Stimulated activated naive CD8-positive, alpha-beta T cell treated with anti-CD3 and anti-CD28 coated beads, Interleukin-15, Interleukin-2, amounts not matched to agents 100 U/mL and 50 U/mL, for 24 hours (primary cell): ENCODE data around the gene ADRA1B.
"Not testable (repeated sequence)": the region's sequence is repeated elsewhere in the genome, so short reads cannot be mapped to it uniquely, and the experiment has no call there.

Experiments used
- ATAC-seq: fragments of 150-1000 bp; cut with Tn5 transposase; one replicate; pipeline ENCODE4 v1.10.0; 2021
- DNase-seq: peaks from one replicate; pipeline ENCODE4 v3.0.0; 2021

Gene ADRA1B

DNA sequence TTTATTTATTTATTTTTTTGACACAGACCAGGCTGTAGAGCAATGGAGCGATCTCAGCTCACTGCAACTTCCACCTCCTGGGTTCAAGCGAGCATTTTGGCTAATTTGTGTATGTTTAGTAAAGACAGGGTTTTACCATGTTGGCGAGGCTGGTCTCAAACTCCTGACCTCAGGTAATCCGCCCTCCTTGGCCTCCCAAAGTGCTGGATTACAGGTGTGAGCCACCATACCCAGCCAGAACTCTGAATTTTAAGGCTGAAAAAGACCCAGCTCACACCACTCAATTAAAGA lies 49.5 kb downstream of the ADRA1B start:
- not testable (repeated sequence) for ATAC-seq

DNA sequence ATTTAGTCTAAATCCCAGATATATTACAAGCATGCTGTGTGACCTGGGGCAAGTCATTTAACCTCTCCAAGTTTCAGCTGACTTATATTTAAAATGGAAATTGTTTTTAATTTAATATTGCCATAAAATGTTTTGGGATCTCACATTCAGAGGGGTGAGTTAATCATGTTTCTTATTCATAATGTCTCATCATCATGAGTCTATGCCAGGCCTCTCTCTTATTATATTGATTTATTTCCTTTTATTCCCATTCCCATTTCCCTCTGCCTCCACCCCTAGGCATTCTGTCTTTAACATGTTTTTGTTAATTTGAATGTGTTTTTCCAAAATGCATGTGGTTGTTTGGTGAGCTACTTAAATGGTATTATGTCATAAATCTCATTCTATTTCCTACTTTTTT lies 53.7 kb downstream of the ADRA1B start:
- DNase-seq (no peak), ATAC-seq (no peak)

More for the DNA sequence above, 49.5 kb downstream of the ADRA1B start:
- DNase-seq: not testable (repeated sequence)

DNA sequence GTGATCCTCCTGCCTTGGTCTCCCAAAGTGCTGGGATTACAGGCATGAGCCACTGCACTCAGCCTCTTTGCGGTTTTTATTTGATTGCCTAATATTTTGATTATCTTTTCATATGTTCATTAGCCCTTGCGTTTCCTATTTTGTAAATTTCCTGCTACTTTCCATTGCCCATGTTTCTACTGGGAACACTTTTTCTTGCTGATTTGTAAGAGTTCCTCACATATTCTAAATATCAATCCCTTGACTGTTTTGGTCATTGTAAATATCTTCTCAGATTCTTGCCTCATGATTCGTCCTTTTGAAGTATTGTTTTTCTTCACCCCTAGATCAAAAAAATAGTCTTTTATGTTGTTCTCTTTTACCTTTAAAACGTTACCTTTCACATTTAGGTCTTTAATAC lies 54.8 kb downstream of the ADRA1B start:
- DNase-seq (no peak), ATAC-seq (no peak)

DNA sequence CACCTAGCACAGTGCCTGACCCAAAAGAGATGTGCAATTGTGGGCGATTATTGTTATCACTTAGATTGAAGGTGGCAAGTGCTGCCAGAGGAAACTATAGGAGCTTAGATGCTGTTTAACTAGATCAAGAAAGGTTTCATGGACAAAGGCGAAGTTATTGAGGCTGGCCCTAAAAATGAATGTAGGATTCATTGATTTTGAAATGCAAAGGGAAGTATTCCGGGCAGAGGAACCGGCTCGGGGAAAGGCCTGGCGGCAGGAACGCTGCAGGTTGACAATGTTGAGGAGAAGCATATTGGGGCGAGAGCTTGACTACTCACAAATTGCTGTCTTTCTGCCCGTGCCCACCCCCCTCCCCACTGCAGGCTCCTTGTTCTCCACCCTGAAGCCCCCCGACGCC lies 55.2 kb downstream of the ADRA1B start:
- no peak for DNase-seq
- ATAC-seq: no peak

DNA sequence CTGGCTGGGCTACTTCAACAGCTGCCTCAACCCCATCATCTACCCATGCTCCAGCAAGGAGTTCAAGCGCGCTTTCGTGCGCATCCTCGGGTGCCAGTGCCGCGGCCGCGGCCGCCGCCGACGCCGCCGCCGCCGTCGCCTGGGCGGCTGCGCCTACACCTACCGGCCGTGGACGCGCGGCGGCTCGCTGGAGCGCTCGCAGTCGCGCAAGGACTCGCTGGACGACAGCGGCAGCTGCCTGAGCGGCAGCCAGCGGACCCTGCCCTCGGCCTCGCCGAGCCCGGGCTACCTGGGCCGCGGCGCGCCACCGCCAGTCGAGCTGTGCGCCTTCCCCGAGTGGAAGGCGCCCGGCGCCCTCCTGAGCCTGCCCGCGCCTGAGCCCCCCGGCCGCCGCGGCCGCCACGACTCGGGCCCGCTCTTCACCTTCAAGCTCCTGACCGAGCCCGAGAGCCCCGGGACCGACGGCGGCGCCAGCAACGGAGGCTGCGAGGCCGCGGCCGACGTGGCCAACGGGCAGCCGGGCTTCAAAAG lies 55.7 kb downstream of the ADRA1B start:
- DNase-seq (peak; percentile 5), ATAC-seq (peak; percentile 19)

DNA sequence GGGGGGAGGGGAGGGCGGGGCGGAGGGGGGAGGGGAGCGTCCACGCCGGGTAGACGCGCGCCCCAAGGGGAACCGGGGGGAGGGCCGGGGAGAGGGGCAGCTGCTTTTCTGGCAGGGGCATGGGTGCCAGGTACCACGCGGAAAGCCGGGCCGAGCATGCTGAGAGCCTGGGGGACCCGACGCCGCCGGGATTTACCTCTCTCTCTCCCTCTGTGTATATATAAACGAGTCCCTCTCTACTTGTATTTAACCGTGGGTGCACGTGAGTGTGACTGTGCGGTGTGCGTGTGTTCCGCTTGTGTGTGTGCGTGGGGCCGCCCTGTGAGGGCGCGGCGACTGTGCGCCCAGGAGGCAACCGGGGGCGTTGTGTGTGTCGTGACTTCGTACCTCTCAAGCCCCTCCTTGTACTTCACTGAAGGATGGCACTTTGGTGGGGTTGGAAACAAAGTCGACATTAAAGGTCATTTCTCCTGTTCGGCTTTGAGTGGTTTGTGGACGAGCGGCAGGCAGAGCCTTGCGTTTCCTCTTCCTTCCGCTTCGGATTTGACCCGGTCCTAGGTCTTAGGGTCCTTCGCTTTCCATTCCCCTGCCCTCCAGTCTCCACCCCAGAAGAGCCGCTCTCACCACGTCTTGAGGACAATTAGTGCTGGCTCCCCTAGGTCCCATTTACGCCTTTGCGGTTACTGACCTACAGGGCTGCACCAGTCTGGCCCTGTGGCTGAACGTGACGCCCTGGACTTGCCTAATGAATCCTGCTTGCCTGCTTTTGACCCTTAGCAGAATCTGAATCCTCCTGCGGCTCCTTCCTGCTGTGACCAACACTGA lies 56.5 kb downstream of the ADRA1B start:
- ATAC-seq: no peak

DNA sequence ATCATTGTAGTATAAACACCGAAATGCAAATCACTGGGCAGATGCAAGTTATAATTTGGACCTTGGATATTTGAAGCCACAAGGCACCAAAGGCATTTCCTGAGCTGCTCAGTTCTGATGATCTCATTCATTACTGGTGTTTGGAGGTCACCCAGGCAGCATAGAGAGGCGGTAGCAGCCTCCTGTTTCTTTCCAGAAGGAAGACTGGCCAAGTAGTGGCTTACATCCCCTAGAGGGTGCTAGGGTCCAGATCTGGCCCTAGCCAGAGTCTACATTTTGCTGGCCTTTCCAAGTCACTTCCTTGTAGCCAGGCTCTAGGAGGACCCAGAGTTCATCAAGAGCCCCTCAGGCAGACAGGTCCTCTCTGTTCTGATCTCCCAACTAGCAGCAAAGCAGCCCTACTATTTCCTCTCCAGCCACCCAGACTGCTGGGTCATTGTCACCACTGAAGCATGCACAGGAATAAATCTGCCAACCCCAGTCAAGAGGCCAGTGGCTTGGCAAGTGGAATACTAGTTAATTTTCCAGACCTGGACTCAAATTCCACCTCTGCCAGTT lies 59.3 kb downstream of the ADRA1B start:
- ATAC-seq (no peak), DNase-seq (no peak)

More for the DNA sequence above, 56.5 kb downstream of the ADRA1B start:
- no peak for DNase-seq

DNA sequence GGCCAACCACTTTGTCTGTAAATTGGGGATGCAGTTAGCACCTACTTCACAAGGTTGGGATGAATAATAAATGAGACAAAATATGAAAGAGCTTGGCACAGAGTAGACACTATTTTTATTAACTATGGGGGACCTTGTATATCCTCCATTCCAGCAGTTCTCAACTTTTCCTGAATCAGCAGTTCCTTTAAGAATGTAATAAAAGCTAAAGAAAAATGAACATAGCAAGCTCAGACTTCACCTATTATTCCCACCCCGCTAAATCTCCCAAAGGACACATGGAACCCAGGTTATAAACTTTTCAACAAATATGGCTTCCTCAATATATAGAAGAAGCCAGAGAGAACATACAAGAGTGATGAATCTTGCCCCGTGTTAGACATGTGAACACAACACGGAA lies 60.6 kb downstream of the ADRA1B start:
- ATAC-seq (no peak), DNase-seq (no peak)

DNA sequence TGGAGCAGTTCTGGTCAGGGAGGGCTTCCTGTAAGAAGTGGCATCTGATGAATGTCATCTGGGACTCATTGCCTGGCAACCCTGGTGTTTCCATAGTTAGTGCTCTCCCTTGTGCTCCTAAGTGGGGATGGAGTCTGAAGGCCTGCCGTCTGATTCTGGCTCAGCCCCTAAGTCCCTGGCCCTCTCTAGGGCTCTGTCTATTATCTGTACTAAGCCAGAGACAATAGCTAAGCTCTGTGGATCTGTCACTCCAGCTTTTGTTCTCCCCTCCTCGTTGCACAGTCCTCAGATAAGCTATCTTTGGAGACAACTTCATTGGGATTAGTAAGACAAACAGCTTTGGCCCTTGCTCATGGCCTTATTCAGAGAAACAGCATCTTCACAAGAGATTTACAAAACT lies 62.1 kb downstream of the ADRA1B start:
- DNase-seq: no peak
- ATAC-seq: no peak

DNA sequence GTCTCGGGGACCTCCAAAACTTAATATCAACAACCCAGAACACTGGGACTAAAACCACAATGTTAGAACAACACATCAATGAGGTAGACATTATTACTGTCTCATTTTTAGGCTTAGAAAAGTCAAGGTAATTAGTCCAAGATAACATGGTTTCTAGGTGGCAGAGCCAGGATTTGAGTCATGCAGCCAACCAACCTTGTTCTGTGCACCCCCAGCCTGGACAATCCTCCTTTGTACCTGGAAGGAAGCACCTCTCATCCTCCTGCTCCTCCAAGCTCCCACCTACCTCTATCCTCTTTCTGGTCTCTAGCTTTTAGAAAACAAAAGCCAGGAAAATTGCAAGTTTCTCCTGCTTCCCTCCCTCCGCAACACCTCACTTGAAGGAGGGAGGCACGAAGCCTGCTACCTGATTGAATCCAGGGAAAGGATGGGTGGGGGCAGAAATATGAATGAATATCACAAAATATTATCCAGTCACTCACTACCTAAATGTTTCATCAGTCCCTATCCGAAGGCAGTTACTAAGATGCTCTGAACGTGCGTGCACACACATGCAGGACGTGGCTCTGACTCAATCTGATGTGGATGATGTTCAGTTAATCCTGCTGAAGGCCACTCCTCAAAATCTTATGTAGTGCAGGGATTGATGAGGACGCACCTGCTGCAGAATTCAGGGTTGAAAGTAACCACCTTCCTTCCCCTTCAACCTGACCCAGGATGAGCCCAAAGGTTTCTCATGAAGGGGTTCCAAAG lies 66.3 kb downstream of the ADRA1B start:
- no peak for DNase-seq

DNA sequence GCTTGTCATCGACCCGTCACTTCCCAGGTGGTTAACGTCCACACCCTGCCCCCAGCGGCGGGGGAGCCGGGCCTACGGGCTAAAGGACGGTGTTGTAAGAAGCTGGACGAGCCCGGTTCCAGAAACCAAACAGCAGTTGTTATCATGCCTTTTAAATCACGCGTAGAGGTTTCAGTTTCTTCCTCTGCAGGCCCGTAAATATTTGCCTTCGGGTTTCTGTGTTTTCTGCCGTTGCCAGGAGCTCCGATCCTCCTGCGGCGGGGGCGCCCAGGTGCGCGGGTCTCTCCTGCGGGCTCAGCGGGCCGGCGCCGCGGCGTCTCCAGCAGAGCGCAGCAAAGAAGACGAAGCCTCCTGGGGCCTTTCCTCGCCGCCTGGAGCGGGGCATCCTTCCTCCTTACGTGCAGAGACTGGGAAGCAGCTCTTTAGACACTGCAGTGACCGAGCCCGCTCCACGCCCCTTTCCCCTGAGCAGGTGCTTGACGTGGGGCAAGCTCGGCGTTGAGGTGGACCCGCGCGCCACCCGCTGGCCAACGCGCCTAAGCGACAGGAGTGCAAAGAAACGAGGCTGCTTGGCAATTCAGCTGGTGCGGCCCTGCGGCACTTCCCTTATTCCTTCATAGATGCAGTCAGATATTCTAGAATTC lies 70.9 kb downstream of the ADRA1B start:
- peak; percentile 89 for ATAC-seq
- DNase-seq: peak; percentile 79

More for the DNA sequence above, 66.3 kb downstream of the ADRA1B start:
- no peak for ATAC-seq

DNA sequence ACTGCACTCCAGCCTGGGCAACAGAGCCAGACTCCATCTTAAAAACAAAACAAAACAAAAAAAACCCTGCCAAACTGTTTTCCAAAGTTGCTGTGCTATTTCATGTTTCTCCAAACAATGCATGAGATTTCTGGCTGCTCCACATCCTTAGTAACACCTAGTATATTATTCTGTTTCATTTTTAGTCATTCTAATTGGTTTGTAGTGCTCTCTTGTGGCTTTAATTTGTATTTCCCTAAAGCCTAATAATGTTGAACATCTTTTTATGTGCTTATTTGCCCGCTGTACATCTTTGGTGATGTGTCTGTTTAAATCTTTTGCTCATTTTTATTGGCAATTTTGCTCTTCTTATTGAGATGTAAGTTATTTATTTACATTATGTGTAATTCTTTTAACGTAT lies 74.2 kb downstream of the ADRA1B start:
- ATAC-seq: no peak
- DNase-seq: no peak

DNA sequence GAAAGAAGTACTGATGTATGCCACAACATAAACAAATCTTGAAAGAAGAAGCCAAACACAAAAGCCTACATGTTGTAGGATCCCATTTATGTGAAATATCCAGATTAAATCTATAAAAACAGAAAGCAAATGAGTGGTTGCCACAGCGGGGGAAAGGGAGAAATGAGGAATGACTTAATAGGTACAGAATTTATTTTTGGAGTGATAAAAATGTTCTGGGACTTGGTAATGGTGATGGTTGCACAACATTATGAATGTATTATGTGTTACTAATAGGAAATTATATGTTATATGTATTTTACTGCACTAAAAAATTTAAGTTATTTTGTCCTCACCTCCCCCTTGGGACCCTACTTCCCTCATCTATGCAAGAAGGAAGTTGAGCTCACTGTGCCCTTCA lies 76.3 kb downstream of the ADRA1B start:
- ATAC-seq: no peak

DNA sequence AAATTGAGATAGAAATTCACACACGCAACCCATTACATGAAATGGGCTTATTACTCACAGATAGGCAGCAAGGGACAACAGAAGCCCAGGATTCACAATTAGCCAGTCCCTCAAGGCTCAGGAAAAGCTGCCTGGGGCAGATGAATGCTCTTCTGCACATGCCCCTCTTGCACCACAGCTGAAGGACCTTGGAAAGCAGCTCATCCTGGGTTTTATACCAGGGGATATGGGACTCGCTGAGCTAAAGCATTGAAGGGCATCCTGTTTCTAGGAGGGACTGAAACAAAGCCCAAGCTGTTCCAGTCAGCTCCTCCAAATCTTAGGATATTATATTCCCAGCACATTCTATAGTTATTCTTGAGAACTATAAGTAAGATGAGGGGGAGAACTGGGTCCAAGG lies 76.9 kb downstream of the ADRA1B start:
- DNase-seq: no peak
- ATAC-seq: no peak

More for the DNA sequence above, 76.3 kb downstream of the ADRA1B start:
- no peak for DNase-seq

DNA sequence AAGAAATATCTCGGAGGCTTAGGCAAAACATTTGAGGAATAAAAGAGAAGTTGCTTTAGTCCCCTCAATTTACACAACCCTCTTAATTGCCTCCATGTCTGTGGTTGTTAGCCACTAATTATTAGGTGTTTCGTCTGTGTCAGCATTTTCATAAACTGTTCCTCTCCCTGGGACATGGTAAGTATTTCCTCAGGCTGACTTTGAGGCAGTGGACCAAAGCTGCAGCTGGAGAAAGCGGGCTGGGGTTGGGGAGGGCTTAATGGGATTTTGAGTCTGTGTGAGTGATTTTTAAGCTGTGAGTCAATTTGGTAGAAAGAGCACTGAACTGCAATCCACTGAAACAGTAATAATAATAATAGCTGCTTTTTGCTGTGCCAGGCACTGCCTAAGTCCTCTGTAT lies 79.6 kb downstream of the ADRA1B start:
- DNase-seq (no peak), ATAC-seq (no peak)

DNA sequence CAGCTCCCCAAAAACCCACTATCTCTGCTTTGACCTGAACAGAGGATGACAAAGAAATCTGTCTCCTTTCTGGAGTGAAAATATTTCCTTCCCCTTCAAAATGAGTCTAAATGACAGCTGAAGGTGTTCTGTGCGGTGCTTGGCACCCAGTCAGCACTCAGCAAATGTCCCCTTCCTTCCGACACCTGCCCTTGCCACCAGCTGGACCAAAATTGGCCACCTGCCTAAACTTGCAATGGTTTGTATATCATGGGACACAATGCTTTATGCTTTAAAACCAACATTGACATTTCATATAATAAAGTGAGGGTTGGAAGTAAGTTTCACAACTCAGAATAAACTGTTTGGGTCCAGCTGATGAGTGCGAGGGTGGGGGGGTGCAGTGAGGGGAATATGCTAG lies 85.2 kb downstream of the ADRA1B start:
- DNase-seq (no peak), ATAC-seq (no peak)

DNA sequence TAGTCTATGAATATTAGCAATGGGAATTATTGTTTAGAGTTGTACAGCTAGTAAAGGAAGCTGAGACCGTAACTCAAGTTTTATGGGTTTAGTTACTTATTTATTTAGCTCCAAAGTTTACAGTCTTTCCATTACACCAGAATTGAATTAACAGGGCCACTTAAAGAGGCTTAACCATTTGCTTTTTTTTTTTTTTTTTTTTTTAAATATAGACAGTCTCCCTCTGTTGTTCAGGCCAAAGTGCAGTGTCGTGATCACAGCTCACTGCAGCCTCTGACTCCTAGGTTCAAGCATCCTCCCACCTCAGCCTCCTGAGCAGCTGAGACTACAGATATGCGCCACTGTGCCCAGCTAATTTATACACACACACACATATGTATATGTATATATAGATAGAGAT lies 91.2 kb downstream of the ADRA1B start:
- ATAC-seq (no peak), DNase-seq (no peak)

DNA sequence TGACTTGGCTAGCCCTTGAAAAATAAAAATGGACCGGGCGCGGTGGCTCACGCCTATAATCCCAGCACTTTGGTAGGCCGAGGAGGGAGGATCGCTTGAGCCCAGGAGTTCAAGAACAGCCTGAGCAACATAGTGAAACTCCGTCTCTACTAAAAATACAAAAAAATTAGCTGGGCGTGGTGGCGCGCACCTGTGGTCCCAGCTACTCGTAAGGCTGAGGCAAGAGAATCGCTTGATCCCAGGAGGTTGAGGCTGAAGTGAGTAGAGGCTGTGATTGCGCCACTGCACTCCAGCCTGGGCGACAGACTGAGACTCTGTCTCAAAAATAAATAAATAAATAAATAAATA lies 92.2 kb downstream of the ADRA1B start:
- not testable (repeated sequence) for ATAC-seq, DNase-seq

DNA sequence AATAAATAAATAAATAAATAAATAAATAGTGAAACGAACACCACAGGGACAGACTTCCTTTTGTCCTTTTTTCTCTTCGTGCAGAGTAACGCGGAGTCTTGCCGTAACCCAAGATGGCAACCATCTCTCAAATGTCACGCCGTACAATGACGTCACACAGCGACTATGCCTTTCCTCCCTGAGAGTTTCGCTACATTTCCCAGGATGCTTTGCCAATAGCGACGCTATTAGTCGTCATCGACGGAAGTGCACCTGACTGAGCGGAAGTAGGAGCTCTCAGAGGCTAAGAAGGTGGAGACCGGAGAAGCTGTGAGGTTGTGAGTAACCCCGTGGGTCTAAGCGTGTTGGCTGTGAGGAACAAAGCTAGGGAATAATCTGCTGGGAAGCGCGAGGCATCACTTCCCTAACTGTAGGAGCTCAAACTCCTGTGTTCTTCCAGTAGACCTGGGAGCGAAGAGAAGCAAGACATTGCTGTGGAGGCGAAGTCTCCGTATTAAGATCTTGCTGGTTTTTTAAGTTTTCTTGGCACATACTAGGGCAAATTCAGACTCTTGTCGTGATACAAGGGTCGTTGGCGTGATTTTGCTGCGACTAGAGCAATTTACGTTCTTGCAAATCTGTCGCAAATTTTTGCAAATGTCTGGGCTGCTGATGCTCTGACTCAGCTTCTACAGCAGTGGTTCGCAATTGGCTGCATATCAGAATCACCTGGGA lies 92.8 kb downstream of the ADRA1B start, which contains the start of gene TTC1:
TTC1 (plus strand) TSS at position 263 of the 714 bp plus-strand sequence. CDS start 1,390 bp downstream, outside the sequence.
- DNase-seq: peak; percentile 89
- peak; percentile 99 for ATAC-seq

DNA sequence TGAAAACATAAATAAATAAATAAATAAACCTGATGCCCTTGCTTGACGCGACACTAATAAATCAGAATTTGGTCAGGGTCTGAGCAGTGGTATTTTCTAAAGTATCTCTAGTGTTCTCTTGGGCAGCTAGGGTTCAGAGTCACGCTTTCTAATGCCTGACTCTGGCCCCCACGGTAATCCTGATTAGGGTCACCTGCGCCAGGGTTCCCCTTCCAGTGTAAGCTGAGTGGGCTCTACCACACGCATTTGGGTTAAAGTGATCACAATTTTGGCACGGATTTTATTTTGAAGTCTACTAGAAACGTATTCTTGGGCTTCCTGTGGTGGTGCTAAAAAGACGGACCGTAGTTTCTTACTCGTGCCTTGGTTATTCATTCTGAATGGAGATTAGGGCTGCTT lies 93.3 kb downstream of the ADRA1B start:
- no peak for ATAC-seq

DNA sequence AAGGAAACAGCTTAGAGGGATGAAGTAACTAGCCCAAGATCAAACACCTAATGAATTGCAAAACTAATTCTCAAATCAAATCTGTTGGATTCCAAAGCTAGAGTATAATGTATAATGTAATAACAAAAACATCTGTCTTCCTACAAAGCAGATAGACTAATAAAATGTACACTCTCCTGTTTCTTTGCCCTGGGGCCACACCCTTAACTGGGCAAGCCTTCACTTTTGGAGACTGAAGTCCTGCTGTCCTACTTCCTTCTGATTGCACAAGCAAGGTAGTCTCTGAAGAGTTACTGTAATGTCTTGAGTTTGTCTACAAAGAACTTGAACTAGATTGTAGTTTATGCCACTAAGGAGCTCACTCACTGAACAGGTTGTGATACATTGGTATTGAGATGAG lies 95.2 kb downstream of the ADRA1B start:
- DNase-seq (no peak), ATAC-seq (no peak)

More for the DNA sequence above, 93.3 kb downstream of the ADRA1B start:
- no peak for DNase-seq

DNA sequence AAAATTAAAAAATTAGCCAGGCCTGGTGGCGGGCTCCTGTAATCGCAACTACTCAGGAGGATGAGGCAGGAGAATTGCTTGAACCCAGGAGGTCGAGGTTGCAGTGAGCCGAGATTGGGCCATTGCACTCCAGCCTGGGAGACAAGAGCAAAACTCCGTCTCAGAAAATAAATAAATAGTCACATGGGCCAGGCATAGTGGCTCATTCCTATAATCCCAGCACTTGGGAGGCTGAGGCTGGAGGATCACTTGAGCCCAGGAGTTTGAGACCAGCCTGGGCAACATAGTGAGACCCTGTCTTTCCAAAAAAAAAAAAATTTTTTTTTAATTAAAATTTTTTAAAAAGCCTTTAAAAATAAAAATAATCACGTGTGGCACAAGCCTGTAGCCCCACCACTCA lies 97.9 kb downstream of the ADRA1B start:
- not testable (repeated sequence) for ATAC-seq

More for the DNA sequence above, 97.9 kb downstream of the ADRA1B start:
- DNase-seq: not testable (repeated sequence)
